GM18907 (cell line): ENCODE results near the gene EYA4.

ENCODE experiments used
- ATAC-seq: cut with Tn5 transposase; IDR thresholded peaks from one replicate; pipeline ENCODE4 v1.9.1; 2021; ENCODE audit warnings: mild to moderate bottlenecking, moderate library complexity; ENCODE audit not compliant: unreplicated experiment

The EYA4 gene

DNA sequence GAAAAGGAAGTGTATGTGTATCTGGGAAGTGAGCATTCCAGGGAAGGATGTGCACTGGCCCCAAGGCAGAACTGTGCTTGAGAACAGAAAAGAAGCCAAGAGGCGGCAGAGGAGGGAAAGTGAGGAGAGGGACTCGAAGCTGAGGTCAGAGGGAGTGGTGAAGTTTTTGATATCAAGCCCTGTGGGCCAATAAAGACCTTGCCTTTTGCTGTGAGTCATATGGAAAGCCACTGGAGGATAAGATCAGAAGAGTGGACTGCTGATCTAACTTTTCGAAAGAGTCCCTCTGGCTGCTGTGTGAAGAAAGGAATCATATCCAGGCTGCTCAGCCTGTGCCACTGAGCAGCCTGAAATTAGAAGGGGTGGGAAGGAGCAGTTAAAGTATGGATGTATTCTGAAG, 99.4 kb downstream of the EYA4 start:
- ATAC-seq, result no peak

DNA sequence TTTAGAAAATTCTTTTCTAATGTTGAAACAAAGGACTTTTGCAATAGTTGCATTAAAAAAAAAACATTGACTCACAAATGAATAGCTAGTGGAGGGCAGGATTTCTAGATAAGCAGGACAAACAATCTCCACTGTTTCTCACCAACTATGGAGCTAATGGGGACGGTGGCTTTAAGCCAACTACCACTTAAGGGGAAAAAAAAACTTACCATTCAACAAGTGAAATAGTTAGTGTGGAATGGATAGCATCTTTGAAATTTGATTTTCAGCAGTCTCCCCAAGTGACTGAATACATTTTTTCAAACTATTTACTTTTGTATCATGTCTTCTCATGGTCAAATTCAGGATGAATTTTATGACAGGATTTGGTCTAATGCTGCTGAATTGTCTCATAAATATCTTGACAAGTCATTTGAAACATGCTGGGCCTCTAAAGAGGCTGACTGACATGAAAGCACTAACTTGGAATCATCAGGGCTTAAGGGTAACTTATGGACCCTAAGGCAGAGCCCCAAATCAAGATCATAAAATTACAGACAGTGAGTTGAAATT, 100.5 kb downstream of the EYA4 start:
- no peak for ATAC-seq

DNA sequence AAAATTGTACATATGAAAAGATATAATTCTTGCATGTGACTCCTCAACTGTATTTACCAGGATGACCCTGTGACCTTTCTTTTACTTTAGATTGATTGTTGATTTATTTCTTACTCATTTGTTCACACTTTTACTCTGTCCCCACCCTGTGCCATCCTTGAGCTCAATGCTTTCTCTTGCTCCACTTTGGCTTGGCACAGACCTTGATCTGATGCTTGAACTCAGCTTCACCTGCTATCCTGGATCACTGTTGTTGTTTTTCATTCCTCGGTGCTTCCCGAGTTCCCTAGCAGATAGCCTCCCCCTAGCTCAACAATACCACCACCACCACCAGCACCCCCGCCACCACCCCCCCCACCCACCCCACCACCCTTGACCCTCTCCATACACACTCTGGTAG, 102.1 kb downstream of the EYA4 start:
- no peak for ATAC-seq

DNA sequence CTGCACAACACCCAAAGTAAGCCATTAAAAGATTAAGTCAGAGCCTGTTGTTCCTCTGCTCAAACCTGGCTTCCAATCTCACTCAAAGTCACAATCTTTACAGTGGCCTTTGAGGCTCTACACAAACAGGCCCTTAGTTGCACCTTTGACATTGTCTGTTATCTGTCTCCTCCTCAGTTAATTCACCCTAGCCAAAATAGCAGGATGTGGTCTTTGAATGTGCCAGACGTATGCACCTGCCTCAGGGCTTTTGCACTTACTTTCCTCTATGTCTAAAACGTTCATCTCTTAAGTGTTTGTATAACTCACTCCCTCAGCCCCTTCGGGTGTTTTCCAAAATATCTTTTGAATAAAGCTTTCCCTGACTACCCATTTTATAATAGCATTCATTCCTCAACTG, 107.7 kb downstream of the EYA4 start:
- no peak for ATAC-seq

DNA sequence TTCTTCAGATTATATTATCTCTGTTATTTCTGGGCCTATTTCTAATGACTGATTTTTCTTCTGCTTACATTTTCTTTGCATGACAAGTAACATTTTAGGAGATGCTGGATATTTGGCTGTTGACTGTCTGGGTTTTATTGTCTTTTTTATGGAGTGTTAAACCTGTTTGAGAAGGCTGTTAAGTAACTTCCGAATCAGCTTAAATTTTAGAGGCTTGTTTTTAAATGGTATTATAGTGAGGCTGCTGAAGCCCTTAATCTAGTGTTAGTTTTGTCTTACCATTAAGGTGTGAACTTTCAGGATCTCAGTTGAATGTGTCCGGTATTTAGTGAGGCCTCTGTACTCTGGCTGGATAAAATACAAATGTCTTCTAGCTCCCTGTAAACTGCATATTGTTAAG, 109.8 kb downstream of the EYA4 start:
- ATAC-seq, result no peak

DNA sequence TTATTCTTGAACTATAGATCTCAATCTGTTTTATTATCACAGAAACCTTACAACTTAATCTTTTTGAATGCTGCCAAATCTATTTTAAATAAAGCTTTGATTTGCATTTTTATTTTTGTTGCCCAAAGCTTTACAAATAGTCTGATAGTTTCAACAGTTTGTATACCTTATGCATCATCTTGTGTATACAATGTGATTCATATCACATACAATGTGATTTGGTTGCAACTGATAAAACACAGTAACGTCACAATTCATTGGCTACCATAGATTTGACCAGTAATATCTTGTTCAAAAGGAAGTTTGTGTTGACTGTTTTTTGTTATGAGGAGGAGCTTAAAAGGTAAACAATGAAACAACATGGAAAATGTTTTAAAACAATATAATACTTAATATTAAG, 110.9 kb downstream of the EYA4 start:
- ATAC-seq, result no peak

- no peak for ATAC-seq
Measured at GRCh38 chr6:133353061-133353460, 111.9 kb downstream of the EYA4 start.

GRCh38 chr6:133355922-133356321, 114.8 kb downstream of the EYA4 start:
- no peak for ATAC-seq

- ATAC-seq, result no peak
Measured at GRCh38 chr6:133358574-133359150, 117.5 kb downstream of the EYA4 start.

DNA sequence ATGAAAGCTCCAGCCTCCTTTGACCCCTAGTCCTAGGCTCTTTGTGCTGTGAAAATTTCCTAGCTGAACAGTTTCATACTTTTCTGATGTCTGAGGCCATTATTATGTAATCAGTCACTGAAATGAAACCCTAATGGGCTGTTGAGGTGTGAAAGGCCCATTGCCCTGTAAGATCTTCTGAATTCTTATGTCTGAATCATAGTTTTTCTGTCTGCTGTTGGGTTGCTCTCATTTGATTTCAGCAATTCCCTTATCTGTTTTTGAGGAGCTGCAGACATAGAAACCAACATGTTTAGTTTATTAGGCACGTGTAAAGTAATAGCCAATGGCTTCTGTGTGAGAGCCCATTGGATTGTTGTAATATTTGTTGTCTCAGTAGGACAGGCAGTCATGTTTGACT, 118.1 kb downstream of the EYA4 start:
- no peak for ATAC-seq

DNA sequence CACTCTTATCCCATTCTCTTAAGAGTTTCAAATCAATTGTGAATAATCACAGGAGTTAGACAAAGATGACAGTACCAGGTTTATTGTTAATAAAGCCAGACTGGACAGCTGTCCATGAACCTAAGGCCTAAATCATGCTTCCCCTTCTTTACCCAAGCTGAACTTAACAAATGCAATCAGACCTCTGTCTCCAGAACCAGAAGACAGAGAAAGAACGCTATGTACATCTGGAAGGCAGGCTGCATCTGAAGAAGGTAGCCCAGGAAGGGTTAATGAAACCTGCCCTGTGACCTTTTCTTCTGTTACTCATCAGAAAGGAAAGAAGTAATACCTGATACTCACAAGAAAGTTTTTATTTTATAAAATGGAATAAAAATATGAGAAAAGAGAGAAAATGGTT, 118.6 kb downstream of the EYA4 start:
- ATAC-seq, result no peak

GRCh38 chr6:133360194-133360593, 119.0 kb downstream of the EYA4 start:
- ATAC-seq, result no peak

DNA sequence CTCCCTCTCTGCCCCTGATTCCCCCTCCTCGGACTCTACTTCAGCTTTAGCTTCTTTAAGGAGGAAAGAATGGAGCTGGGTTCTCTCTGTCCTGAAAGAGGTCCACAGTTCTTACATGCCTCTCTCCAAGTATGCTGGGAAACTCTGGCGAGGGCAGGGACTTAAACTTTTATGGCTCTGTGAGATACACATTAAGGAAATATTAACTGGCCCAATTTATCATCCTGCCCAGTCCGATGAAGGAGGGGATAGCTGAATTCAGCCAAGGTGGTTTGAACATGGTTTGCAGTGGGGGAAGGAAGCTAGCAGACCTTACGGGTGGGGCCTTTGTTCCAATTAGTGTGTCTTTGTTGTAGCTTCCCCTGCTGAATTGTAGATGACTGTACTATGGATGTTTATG, 121.7 kb downstream of the EYA4 start:
- no peak for ATAC-seq

GRCh38 chr6:133368664-133369063, 127.5 kb downstream of the EYA4 start:
- no peak for ATAC-seq

DNA sequence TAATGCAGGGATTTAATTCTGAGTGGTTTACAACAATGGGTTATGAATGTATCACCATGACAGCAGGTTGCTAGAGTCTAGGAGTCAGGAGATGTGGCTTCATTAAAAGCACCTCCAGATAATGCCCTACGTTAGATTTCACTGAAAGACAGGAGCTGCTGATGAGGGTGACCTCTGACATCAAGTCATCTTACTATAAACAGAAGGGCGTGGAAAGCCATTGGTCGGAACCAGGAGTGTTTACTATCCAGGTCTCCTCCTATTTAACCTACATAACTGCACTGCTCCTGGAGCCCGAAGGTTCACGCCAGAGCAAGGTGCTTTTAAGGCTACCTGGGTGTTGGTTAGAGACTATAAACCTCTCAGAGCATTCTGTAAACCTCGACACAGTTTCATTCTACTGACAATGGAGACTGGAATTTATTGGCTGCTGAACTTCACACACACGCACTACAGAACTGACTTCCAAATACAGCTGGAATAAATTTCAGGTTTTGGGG, 128.7 kb downstream of the EYA4 start:
- ATAC-seq, result no peak

GRCh38 chr6:133376743-133377142, 135.6 kb downstream of the EYA4 start:
- ATAC-seq, result no peak

GRCh38 chr6:133377219-133377618, 136.1 kb downstream of the EYA4 start:
- ATAC-seq, result no peak

- no peak for ATAC-seq
Measured at GRCh38 chr6:133380047-133380446, 138.9 kb downstream of the EYA4 start.

- no peak for ATAC-seq
Measured at GRCh38 chr6:133380723-133381122, 139.6 kb downstream of the EYA4 start.

- ATAC-seq, result no peak
Measured at GRCh38 chr6:133388731-133389130, 147.6 kb downstream of the EYA4 start.

DNA sequence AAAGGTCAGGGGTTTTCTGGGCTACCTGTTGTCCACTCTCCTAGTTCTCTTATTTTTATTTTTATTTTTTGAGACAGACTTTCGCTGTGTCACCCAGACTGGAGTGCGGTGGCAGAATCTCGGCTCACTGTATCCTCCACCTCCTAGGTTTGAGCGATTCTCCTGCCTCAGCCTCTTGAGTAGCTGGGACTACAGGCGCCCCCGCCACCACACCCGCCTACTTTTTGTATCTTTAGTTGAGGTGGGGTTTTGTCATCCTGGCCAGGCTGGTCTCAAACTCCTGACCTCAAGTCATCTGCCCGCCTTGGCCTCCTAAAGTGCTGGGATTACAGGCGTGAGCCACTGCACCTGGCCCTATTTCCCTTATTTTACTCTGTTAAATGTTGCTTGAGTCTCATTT, 149.0 kb downstream of the EYA4 start:
- no peak for ATAC-seq

DNA sequence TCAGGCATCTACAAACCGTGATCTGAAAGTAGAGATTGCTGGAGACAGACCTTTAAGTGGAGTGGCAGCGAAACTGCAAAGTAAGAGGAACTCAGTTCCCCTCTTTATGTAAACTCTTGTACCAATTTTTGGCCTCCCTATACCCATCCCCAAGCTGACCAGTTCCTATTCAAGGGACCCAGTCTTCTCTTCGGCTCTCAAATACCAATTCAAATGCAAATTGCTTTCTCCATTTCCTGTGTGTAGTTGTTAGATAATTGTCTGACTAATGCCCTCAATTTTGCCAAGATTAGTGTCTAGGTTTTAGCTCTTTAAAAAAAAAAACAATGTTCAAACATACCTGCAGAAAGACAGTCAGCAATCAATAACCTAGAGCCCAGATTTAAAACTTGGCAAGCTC, 150.9 kb downstream of the EYA4 start:
- no peak for ATAC-seq

DNA sequence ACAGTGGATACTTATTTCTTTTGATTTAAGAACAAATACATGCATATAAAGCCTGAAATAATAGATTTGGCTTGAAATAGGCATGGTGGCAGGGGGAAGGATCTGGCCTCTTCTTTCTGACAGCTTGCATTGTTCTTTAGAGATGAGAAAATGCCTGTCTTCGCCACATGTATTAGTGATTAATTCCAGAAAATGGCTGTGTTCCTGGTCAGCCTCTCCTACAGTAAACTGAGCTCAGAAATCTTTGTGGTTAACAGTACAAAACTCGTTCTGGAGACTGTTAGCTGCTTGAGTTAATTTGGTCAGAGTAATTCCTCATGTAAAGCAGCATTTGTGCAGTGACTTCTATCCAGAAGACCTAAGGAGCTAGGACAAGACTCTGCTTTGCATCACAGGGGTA, 151.5 kb downstream of the EYA4 start:
- no peak for ATAC-seq
